Peyer's patch (tissue), 4 donors: Measurements from ENCODE around the gene BPIFB6.

Source experiments
- CTCF ChIP-seq, 6 experiments: fragments of 450-650 bp in 4 of 6; fragments of 200-600 bp in 2 of 6; sonication (generic) in 1 of 6; IDR thresholded peaks; one replicate each; pipeline ENCODE4 v1.5.1; 2017 to 2019; ENCODE audit warnings: antibody characterized with exemption in 6 of 6, mild to moderate bottlenecking in 3 of 6, moderate library complexity in 1 of 6
- POLR2A ChIP-seq, 2 donors: fragments of 450-650 bp; IDR thresholded peaks; one replicate each; pipeline ENCODE4 v1.5.1; 2017; ENCODE audit warnings: antibody characterized with exemption in 2 of 2, mild to moderate bottlenecking in 2 of 2, moderate library complexity in 2 of 2

GRCh38 chr20:33009214-33010132 lies 22.0 kb upstream of the BPIFB6 start:
- TF ChIP-seq POLR2A (IDR thresholded peaks at IDR 0.05) (no peak), CTCF (IDR thresholded peaks at IDR 0.05) (no peak)
